HG02623 (cell line): ENCODE results near the gene MEF2D.

Experiments used
- ATAC-seq: cut with Tn5 transposase; IDR thresholded peaks from one replicate; pipeline ENCODE4 v1.9.1; 2021; ENCODE audit warnings: moderate library complexity; ENCODE audit not compliant: unreplicated experiment

The MEF2D gene

GRCh38 chr1:156525071-156525501 lies 24.5 kb upstream of the MEF2D start:
- ATAC-seq = no peak

- no peak for ATAC-seq
These were observed 23.9 kb upstream of the MEF2D start for GRCh38 chr1:156524481-156524869.

- no peak for ATAC-seq
These were observed 23.4 kb upstream of the MEF2D start for GRCh38 chr1:156523801-156524480.

GRCh38 chr1:156522443-156522970 lies 21.9 kb upstream of the MEF2D start:
- ATAC-seq = no peak

- no peak for ATAC-seq
These were observed 17.2 kb upstream of the MEF2D start for GRCh38 chr1:156517748-156518147.

GRCh38 chr1:156516821-156517220 lies 16.2 kb upstream of the MEF2D start:
- ATAC-seq = no peak

- no peak for ATAC-seq
These were observed 15.4 kb upstream of the MEF2D start for GRCh38 chr1:156515956-156516355.

- ATAC-seq = no peak
These were observed 12.6 kb upstream of the MEF2D start for GRCh38 chr1:156513185-156513584.

- ATAC-seq = no peak
These were observed 11.1 kb upstream of the MEF2D start for GRCh38 chr1:156511644-156512043.

- ATAC-seq = no peak
These were observed 10.1 kb upstream of the MEF2D start for GRCh38 chr1:156510709-156511108.

- ATAC-seq = no peak
These were observed 9.0 kb upstream of the MEF2D start for GRCh38 chr1:156509424-156510034.

GRCh38 chr1:156508955-156509234 lies 8.3 kb upstream of the MEF2D start:
- no peak for ATAC-seq

- no peak for ATAC-seq
These were observed 7.8 kb upstream of the MEF2D start for GRCh38 chr1:156508205-156508954.

GRCh38 chr1:156506450-156506849 lies 5.9 kb upstream of the MEF2D start:
- ATAC-seq = no peak

GRCh38 chr1:156505679-156506298 lies 5.2 kb upstream of the MEF2D start:
- ATAC-seq = no peak

- ATAC-seq = no peak
These were observed 4.5 kb upstream of the MEF2D start for GRCh38 chr1:156504821-156505678.

- no peak for ATAC-seq
These were observed 3.9 kb upstream of the MEF2D start for GRCh38 chr1:156504438-156504813.

GRCh38 chr1:156503698-156504437 lies 3.3 kb upstream of the MEF2D start:
- no peak for ATAC-seq

GRCh38 chr1:156502894-156503697 lies 2.5 kb upstream of the MEF2D start:
- no peak for ATAC-seq
